ENCODE measurements around the gene GOLIM4.

The GOLIM4 gene

DNA sequence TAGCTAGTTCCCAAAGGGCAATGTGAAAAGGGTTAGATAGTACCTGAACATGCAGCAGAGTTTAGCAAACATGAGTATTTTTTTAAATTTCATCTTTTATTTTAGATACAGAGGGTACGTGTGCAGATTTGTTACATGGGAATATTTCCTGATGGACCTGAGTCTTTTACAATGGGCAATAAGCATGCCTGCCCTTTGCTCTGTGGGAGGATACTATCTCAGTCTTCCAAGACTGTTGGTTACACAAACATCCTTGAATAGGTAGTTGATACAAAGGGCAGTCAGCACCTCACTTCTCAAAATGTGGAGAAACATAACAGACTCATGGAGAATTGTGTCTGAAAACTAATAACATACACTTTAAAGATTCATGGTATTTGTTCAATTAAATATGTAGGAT, 103.3 kb downstream of the GOLIM4 start:
- no peak for DNase-seq (ENCODE audit: low spot score)

DNA sequence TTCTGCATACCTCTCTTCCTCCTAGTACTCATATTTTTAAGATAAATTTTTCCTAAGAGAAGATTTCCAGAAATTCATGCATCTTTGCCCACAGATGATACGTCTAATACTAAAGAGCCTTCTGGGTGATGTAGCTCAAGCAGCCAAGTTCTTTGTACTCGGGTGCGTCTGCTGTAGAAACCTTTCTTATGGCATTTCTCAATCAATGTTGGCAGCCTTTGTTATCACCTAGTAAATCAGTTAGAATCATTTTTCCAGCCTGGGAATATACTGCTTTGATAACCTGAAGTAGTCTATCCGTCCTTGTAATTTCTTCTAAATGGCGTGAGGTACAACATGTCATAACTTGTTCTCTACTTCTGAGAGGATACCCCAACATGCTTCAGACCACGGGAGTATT, 104.5 kb downstream of the GOLIM4 start:
- DNase-seq (ENCODE audit: low spot score), result no peak

GRCh38 chr3:167989999-167990398, 105.7 kb downstream of the GOLIM4 start:
- no peak for DNase-seq (ENCODE audit: low spot score)

DNA sequence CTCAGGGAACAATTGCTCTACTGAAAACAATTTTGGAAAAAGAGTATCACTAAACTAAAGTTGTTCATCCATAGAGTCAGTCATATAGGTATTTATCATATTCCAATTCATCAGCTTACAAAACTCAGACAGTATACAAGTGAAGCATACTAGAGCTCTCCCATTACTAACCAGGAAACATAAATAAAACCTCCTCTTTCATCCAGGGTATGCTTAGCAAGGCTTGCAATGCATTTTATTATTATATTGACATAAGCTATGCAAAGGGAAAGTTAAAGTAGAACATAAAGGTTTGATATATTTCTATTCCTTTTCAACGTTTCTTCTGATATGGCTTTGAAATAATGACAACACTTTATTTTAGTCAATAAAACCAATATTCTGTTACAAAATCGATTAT, 106.7 kb downstream of the GOLIM4 start:
- no peak for DNase-seq (ENCODE audit: low spot score)

DNA sequence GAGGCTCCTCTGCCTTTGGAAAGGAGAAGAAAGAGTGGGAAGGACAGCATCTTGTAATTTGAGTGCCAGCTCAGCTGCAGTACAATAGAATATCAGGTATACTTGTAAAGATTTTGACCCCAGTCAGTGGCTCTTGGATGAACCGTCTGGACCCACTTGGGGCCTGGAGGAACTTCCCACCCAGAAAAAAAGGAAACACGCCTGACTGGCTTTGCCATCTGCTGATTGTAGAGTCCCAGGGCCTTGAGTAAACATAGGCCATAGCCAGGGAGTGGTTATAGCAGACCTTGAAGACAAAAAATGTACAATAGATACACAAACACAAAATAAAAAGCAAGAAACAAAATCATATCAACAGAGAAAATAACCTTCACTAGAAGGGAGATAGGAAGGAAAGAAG, 112.1 kb downstream of the GOLIM4 start:
- DNase-seq (ENCODE audit: low spot score), result no peak

- DNase-seq (ENCODE audit: low spot score), result no peak
These were observed 117.2 kb downstream of the GOLIM4 start for GRCh38 chr3:167978486-167978885.

DNA sequence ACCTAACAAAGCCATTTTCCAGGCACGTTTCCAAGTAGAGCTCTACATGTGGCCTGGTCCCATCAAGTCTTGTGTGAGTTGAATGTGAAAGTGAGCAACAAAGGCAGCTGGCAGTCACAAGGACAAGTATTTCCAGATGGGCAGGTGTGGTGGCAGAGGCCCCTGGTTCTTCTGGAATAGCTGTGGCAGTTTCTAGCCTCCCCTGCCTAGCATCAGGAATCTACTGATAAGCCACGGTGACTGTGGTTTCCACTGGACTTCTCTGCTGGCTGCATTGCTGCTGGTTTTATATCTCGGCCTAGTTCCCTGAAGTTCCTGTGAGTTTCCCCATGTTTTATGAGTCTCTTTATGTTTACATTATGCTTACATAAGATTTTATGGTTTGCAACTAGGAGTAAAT, 117.7 kb downstream of the GOLIM4 start:
- DNase-seq (ENCODE audit: low spot score), result no peak

DNA sequence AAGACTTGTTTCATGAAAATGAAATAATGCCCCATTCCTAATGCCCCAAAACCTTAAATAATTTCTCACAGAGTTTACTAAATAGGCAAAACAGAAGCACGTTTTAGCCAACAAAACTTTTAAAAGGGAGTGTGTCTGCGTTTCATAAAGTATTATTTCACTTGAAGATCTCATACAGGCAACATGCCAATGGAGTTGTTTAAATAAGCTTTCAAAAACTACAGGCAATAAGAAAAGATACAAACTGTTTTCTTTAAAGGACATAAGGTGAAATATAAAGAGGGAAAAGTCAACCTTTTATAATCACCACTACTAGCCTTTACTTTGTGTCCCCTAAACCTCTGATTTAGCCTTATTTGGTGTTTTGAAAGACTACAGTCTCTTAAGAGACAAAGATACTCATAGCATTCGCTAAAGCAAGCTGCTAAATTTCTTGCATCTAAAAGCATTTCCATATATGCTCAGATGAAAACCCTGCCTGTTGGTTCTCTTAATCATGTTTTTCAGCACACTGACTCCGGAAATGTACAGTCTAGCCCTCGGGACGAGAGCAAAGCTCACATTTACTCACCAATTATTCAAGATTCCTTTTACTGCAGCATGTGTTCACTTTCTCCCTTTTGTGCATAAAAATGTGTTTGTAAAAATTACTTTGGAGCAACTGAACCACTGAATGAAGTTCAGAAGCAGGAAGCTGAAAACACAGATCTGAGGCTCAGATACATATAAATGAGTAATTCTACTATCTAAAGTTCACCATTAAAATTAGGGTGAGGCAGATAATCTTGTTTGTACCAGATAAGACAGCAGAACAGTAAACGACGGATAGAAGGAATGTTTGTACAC, 119.0 kb downstream of the GOLIM4 start:
- no peak for DNase-seq (ENCODE audit: low spot score)

- DNase-seq (ENCODE audit: low spot score), result no peak
These were observed 121.8 kb downstream of the GOLIM4 start for GRCh38 chr3:167973901-167974300.

DNA sequence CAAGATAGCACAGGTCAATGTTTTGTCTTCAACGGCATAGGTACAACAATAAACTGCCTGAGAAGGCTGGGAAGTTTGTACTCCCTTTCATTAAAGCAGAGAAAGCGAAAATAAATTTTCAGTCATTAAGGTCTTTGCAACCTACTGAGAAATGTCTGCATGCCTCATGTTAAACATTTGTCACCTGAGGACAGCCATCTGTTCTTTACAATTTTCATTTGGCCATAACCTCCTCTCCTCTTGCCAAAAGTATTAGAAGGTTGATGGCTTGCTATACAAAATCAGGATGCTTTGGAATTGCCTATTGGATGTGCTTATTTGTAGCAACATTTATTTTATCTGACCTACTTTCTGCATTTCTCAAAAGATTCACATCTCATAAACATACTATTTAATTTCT, 122.7 kb downstream of the GOLIM4 start:
- no peak for DNase-seq (ENCODE audit: low spot score)

DNA sequence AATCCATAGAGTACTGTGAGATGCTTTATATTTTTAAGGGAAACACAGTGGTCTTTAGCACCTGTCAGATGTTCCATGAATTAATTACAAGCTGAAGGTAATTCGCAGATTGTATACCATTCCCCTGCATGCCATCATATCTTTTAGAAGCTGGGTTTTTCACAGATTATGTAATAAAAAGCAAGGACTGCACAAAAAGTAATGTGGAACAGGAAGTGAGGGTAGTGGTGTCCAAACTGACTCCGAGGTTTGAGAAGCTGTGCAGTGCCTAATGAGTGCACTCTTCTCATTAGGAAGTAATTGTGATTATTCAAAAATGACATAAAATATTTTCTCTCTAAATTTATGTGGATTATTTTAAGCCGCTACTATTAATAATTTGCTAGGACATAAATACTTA, 123.2 kb downstream of the GOLIM4 start:
- no peak for DNase-seq (ENCODE audit: low spot score)

DNA sequence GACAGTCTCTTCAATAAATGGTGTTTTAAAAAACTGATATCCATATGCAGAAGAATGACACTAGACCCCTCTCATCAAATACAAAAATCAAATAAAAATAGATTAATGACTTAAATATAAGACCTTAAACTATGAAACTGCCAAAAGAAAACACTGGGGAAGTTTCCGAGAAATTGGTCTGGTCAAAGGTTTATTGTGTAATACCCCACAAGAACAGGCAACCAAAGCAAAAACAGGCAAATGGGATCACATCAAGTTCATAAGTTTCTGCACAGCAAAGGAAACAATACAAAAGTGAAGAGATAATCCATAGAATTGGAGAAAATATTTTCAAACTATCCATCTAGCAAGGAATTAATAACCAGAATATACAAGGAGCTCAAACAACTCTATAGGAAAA, 126.2 kb downstream of the GOLIM4 start:
- DNase-seq (ENCODE audit: low spot score), result no peak

DNA sequence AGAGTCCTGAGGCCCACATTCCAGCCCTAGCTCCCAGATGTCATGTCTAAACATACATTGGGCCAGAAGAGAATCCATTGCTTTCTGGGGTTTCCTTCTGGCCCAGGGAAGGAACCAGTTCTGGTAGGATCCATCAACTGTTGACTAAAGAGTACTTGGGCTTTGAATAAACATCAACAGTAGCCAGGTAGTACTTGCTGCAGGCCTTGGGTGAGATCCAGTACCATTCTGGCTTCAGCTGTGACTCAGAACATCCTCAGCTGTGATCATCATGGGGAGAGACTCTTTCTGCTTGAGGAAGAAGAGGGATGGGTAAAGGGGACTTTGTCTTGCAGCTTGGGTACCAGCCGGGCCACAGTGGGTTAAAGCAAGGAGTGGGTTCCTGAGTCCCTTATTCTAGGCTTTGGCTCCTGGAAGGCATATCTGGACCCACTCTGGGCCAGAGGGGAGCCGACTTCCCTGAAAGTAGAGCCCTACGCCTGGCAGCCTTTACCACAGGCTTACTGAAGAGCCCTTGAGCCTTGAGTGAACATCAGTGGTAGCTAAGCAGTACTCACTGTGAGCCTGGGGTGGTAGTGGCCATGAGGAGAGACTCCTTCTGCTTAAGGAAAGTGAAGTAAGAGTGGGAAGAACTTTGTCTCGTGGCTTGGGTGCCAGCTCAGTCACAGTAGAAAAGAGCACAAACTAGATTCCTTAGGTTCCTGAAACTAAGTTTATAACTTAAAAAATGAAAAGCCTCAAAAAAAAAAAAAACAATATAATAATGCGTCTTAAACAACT, 128.3 kb downstream of the GOLIM4 start:
- DNase-seq (ENCODE audit: low spot score), result no peak
